K562 (cell line): ENCODE data around the gene CD69. TPM values are rescaled to one million over a fixed set of nuclear protein-coding genes. Genes with fewer than 3 reads are reported as not detected.

Experiments
- BRD4 ChIP-seq: fragments of 200-600 bp; sonication (generic); IDR thresholded peaks from 2 replicates; pipeline ENCODE4 v1.6.1; 2017; ENCODE audit warnings: inconsistent platforms
- CHD4 ChIP-seq: fragments of 200-600 bp; sonication (generic); IDR thresholded peaks from 3 replicates; pipeline ENCODE4 v1.6.1; 2012; ENCODE audit warnings: low read depth, mild to moderate bottlenecking, mixed read lengths, low read length, inconsistent platforms; ENCODE audit not compliant: insufficient read depth, insufficient replicate concordance, poor library complexity, severe bottlenecking
- EGR1 ChIP-seq: fragments of 450-650 bp; conservative IDR thresholded peaks from 2 replicates; pipeline ENCODE4 v1.6.1; 2017; ENCODE audit warnings: mild to moderate bottlenecking
- ILF3 ChIP-seq: fragments of 450-650 bp; IDR thresholded peaks from 2 replicates; pipeline ENCODE4 v1.6.1; 2018; ENCODE audit warnings: antibody characterized with exemption, mild to moderate bottlenecking, moderate library complexity, borderline replicate concordance
- KLF16 ChIP-seq: IDR thresholded peaks from 2 replicates; pipeline ENCODE4 v1.6.1; 2016; ENCODE audit warnings: antibody characterized with exemption
- NCOA4 ChIP-seq: fragments of 450-650 bp; IDR thresholded peaks from 2 replicates; pipeline ENCODE4 v1.6.1; 2018; ENCODE audit warnings: mild to moderate bottlenecking; ENCODE audit not compliant: partially characterized antibody
- NFYB ChIP-seq: IDR thresholded peaks from 2 replicates; pipeline ENCODE4 v1.6.1; 2011; ENCODE audit warnings: mild to moderate bottlenecking, moderate library complexity; ENCODE audit not compliant: insufficient read length; ENCODE audit errors: extremely low read depth
- PRPF4 ChIP-seq: fragments of 200-400 bp; formaldehyde crosslinking; IDR thresholded peaks from one replicate; pipeline ENCODE4 v1.6.1; 2017; ENCODE audit warnings: low read length, low read depth, mild to moderate bottlenecking; ENCODE audit not compliant: insufficient read depth, poor library complexity, severe bottlenecking
- SMARCB1 ChIP-seq: IDR thresholded peaks from 2 replicates; pipeline ENCODE4 v1.6.1; 2011; ENCODE audit warnings: improper control_type of control experiment, low read depth; ENCODE audit not compliant: insufficient read length
- SNIP1 ChIP-seq: fragments of 450-650 bp; IDR thresholded peaks from 2 replicates; pipeline ENCODE4 v1.7.1; 2017; ENCODE audit warnings: low read depth, mild to moderate bottlenecking
- SRSF1 ChIP-seq: fragments of 200-400 bp; formaldehyde crosslinking; IDR thresholded peaks from 2 replicates; pipeline ENCODE4 v1.6.1; 2017; ENCODE audit warnings: mild to moderate bottlenecking, low read depth, low read length, moderate library complexity
- TOE1 ChIP-seq, 2 experiments: fragments of 450-650 bp in 1 of 2; sonication (generic) in 1 of 2; formaldehyde crosslinking in 1 of 2; IDR thresholded peaks; 2 replicates each; pipeline versions ENCODE4 v1.7.1 to v1.8.0; 2016 to 2022; ENCODE audit warnings: borderline replicate concordance in 2 of 2, mild to moderate bottlenecking in 2 of 2, antibody characterized with exemption in 1 of 2, inconsistent platforms in 1 of 2, low read depth in 1 of 2, missing genetic modification reagents in 1 of 2, moderate library complexity in 1 of 2
- U2AF1 ChIP-seq: fragments of 200-400 bp; formaldehyde crosslinking; optimal IDR thresholded peaks from 2 replicates; pipeline ENCODE3; 2017; ENCODE audit warnings: mild to moderate bottlenecking, low read depth, low read length, moderate library complexity
- ZNF184 ChIP-seq: sonication (generic); formaldehyde crosslinking; IDR thresholded peaks from 2 replicates; pipeline ENCODE4 v1.5.0; 2020; ENCODE audit warnings: missing genetic modification reagents
- ZNF41 ChIP-seq: fragments of 250-450 bp; sonication (Bioruptor Pico); conservative IDR thresholded peaks from 2 replicates; pipeline ENCODE4 v1.4.0; 2020; ENCODE audit warnings: mild to moderate bottlenecking
- ZNF644 ChIP-seq: fragments of 200-800 bp; sonication (Bioruptor generic); IDR thresholded peaks from 2 replicates; pipeline ENCODE4 v1.6.1; 2016; ENCODE audit warnings: low read depth, missing genetic modification characterization, missing compliant biosample characterization
- polyA plus RNA-seq, 8 experiments: library from polyadenylated mRNA; depleted of rRNA in 4 of 8; stranded (reverse) in 5 of 8; unstranded in 3 of 8; fragments of >200 nt; fragmentation: Nextera tagmentation in 2 of 8; fragmentation: Illumina TruSeq in 1 of 8; extraction: Ambion mirVana in 2 of 8; extraction: Trizol in 1 of 8; gene quantifications; 2 replicates each; pipeline versions ENCODE4 v1.2.1 to v1.2.3, GENCODE V29; 2011 to 2014; ENCODE audit warnings: inconsistent platforms in 1 of 8, missing spikeins in 1 of 8
- total RNA-seq, 7 experiments: library from RNA; depleted of rRNA in 6 of 7; stranded (reverse); fragments of >200 nt in 6 of 7; fragmentation: Illumina TruSeq in 2 of 7; extraction: Trizol in 2 of 7; gene quantifications; 2 replicates each; pipeline versions ENCODE4 v1.2.1 to v1.2.3, GENCODE V29; 2011 to 2021; ENCODE audit warnings: low replicate concordance in 1 of 7
- TF ChIP-seq, protein P1 (sequence below): fragments of 250-450 bp; sonication (Bioruptor Pico); IDR thresholded peaks from 2 replicates; pipeline ENCODE4 v1.4.0; 2020
- TF ChIP-seq, protein P2 (sequence below): fragments of 450-650 bp; IDR thresholded peaks from 2 replicates; pipeline ENCODE4 v1.6.1; 2018; ENCODE audit not compliant: partially characterized antibody

Gene CD69
- total and polyA plus RNA-seq, 9 of the 15 experiments (the other 6 are each of a cell fraction or from before 2014, with no cell fraction given): 11.7 to 243 (median 54.4) TPM

DNA sequence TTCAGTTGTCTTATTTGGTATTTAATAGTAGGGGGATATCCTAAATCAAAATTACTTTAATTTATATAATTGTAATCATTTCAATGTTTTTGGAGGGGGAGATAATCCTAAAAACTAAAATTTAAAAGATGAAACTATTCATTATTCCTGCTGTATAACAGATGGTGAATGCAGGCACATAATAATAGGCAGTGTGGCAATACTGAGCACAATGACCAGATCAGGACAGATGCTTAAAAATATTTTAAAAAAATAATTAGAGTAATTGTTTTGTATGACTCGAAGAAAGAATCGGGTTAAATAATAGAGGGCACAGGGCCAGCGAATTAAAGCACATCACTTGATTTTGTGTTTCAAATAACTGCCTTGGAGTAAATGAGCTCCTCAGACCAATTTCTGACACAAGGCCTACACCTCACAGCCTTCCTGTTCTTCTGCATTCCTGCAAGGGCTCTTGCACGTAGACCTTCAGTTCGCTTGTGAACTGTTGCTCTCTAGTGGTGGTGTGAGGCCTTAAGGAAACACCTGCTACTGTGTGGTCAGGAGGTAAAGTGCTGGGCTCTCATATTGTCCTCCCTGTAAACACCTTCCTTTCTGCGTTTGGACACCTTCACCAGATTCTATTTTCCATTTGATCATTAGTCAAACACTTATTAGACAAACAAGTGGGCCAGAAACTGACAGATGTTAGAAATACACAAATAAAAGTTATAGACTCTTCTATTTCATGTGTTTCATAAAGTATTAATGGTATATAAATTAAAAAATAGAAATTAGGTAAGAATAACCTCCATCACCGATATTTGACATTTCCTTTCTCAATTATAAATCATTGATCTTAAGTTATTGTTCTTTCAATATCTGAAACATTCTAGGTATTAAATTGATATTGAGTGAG lies 37.3 kb upstream of the CD69 start (continued):
- no peak for TF ChIP-seq ZNF184 (CRISPR knock-in tag)
- TF ChIP-seq NCOA4: no peak
- no peak for TF ChIP-seq ILF3
- no peak for TF ChIP-seq ZNF644
- TF ChIP-seq BRD4: no peak
- no peak for TF ChIP-seq KLF16
- TF ChIP-seq ZNF41 (CRISPR knock-in tag): no peak
- no peak for TF ChIP-seq CHD4
- TF ChIP-seq, protein P1, sequence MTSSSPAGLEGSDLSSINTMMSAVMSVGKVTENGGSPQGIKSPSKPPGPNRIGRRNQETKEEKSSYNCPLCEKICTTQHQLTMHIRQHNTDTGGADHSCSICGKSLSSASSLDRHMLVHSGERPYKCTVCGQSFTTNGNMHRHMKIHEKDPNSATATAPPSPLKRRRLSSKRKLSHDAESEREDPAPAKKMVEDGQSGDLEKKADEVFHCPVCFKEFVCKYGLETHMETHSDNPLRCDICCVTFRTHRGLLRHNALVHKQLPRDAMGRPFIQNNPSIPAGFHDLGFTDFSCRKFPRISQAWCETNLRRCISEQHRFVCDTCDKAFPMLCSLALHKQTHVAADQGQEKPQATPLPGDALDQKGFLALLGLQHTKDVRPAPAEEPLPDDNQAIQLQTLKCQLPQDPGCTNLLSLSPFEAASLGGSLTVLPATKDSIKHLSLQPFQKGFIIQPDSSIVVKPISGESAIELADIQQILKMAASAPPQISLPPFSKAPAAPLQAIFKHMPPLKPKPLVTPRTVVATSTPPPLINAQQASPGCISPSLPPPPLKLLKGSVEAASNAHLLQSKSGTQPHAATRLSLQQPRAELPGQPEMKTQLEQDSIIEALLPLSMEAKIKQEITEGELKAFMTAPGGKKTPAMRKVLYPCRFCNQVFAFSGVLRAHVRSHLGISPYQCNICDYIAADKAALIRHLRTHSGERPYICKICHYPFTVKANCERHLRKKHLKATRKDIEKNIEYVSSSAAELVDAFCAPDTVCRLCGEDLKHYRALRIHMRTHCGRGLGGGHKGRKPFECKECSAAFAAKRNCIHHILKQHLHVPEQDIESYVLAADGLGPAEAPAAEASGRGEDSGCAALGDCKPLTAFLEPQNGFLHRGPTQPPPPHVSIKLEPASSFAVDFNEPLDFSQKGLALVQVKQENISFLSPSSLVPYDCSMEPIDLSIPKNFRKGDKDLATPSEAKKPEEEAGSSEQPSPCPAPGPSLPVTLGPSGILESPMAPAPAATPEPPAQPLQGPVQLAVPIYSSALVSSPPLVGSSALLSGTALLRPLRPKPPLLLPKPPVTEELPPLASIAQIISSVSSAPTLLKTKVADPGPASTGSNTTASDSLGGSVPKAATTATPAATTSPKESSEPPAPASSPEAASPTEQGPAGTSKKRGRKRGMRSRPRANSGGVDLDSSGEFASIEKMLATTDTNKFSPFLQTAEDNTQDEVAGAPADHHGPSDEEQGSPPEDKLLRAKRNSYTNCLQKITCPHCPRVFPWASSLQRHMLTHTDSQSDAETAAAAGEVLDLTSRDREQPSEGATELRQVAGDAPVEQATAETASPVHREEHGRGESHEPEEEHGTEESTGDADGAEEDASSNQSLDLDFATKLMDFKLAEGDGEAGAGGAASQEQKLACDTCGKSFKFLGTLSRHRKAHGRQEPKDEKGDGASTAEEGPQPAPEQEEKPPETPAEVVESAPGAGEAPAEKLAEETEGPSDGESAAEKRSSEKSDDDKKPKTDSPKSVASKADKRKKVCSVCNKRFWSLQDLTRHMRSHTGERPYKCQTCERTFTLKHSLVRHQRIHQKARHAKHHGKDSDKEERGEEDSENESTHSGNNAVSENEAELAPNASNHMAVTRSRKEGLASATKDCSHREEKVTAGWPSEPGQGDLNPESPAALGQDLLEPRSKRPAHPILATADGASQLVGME (CRISPR knock-in tag): no peak
- TF ChIP-seq EGR1: no peak
- TF ChIP-seq PRPF4: no peak
- TF ChIP-seq SNIP1: no peak
- TF ChIP-seq TOE1 (IDR thresholded peaks at IDR 0.05; ENCODE audit: borderline replicate concordance): no peak
- no peak for TF ChIP-seq TOE1 (CRISPR knock-in tag; IDR thresholded peaks at IDR 0.05; ENCODE audit: borderline replicate concordance, low read depth)
- no peak for TF ChIP-seq SRSF1
- TF ChIP-seq, protein P2, sequence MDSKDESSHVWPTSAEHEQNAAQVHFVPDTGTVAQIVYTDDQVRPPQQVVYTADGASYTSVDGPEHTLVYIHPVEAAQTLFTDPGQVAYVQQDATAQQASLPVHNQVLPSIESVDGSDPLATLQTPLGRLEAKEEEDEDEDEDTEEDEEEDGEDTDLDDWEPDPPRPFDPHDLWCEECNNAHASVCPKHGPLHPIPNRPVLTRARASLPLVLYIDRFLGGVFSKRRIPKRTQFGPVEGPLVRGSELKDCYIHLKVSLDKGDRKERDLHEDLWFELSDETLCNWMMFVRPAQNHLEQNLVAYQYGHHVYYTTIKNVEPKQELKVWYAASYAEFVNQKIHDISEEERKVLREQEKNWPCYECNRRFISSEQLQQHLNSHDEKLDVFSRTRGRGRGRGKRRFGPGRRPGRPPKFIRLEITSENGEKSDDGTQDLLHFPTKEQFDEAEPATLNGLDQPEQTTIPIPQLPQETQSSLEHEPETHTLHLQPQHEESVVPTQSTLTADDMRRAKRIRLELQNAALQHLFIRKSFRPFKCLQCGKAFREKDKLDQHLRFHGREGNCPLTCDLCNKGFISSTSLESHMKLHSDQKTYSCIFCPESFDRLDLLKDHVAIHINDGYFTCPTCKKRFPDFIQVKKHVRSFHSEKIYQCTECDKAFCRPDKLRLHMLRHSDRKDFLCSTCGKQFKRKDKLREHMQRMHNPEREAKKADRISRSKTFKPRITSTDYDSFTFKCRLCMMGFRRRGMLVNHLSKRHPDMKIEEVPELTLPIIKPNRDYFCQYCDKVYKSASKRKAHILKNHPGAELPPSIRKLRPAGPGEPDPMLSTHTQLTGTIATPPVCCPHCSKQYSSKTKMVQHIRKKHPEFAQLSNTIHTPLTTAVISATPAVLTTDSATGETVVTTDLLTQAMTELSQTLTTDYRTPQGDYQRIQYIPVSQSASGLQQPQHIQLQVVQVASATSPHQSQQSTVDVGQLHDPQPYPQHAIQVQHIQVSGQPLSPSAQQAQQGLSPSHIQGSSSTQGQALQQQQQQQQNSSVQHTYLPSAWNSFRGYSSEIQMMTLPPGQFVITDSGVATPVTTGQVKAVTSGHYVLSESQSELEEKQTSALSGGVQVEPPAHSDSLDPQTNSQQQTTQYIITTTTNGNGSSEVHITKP: no peak
- TF ChIP-seq U2AF1: no peak
- no peak for TF ChIP-seq SMARCB1
- TF ChIP-seq NFYB: no peak
